Subcutaneous abdominal adipose tissue (tissue), 5 donors: ENCODE measurements around the gene SYT8.
A peak's percentile ranks its signal among the peaks of the same experiment; 100 is the strongest.

Experiments used
- H3K27ac ChIP-seq: one replicate; pipeline ENCODE4 v1.7.0; 2013; ENCODE audit warnings: low read depth, mild to moderate bottlenecking, inconsistent platforms, low read length, moderate library complexity
- H3K27me3 ChIP-seq, 5 donors: one replicate each; pipeline ENCODE4 v1.7.0; 2013; ENCODE audit warnings: low read length in 5 of 5, inconsistent platforms in 1 of 5; ENCODE audit not compliant: control insufficient read depth in 5 of 5, insufficient read depth in 4 of 5
- H3K36me3 ChIP-seq, 5 donors: one replicate each; pipeline ENCODE4 v1.7.0; 2013; ENCODE audit warnings: low read length in 5 of 5; ENCODE audit not compliant: control insufficient read depth in 5 of 5, insufficient read depth in 5 of 5
- H3K4me1 ChIP-seq, 5 donors: one replicate each; pipeline ENCODE4 v1.7.0; 2013; ENCODE audit warnings: low read length in 5 of 5, mild to moderate bottlenecking in 3 of 5, moderate library complexity in 1 of 5; ENCODE audit not compliant: control insufficient read depth in 5 of 5, insufficient read depth in 5 of 5
- H3K4me3 ChIP-seq, 5 donors: one replicate each; pipeline ENCODE4 v1.7.0; 2013; ENCODE audit warnings: low read length in 5 of 5, low read depth in 1 of 5
- H3K9ac ChIP-seq, 5 donors: one replicate each; pipeline ENCODE4 v1.7.0; 2013; ENCODE audit warnings: low read length in 5 of 5, mild to moderate bottlenecking in 4 of 5, moderate library complexity in 3 of 5
- H3K9me3 ChIP-seq, 5 donors: one replicate each; pipeline ENCODE4 v1.7.0; 2013; ENCODE audit warnings: low read length in 5 of 5; ENCODE audit not compliant: control insufficient read depth in 5 of 5
- donor health status: healthy.
- donor health status: healthy.
- donor health status: healthy.
- donor health status: healthy.
- donor health status: healthy.

SYT8 gene

DNA sequence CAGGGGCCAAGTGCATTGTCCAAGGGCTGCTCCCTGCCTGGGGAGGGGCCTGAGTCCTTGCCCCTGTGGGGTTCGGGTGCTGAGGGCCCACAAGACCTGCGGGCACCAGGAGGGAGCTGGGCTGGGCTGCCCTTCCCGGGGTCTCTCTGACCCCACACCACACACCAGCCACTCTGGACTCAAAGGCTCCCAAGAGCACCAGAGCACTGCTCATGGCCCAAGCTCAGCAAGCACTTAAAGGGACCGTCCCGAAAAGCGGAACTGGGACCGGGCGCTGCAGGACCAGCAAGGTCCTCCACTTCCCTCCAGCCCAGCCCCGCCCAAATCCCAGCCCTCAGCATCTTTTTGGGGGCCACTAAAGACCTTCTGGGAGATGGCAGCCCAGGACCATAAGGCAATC is 23.4 kb downstream of the SYT8 start:
- peaks cover 0 to 14% (median 7%) of the 10 kb centered on the region in 5 donors for H3K4me1 ChIP-seq

DNA sequence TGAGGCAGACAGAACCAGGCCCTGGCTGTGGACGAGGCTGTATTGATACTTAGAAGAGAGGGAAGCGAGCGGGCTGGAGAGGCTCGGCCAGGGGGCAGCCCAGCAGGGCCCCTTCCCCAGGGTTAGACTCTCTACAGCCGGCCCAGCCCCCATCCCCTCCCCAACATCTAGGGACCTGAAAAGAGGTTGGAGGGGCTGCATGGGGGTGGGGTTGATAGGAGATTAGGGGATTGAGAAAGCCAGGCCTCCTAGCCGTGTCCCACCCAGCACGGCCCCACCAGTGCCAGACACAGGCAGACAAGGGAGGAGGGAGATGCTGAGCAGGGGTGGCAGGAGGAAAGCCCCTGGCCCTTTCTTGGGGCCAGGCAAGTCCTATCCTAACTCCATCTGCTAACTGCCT is 23.8 kb downstream of the SYT8 start:
- peaks cover 0 to 3% (median 3%) of the 10 kb centered on the region in 5 donors for H3K27me3 ChIP-seq
- no peak overlapping the region for H3K27ac ChIP-seq
- peaks cover 0 to 2% (median 0%) of the 10 kb centered on the region in 5 donors for H3K9me3 ChIP-seq
- H3K36me3 ChIP-seq = no peaks in the 10 kb centered on the region
- no peak overlapping the region for H3K9ac ChIP-seq
- H3K4me1 ChIP-seq = peaks cover 0 to 18% (median 11%) of the 10 kb centered on the region in 5 donors
- no peak overlapping the region for H3K4me3 ChIP-seq

More for the DNA sequence above, 23.4 kb downstream of the SYT8 start:
- H3K36me3 ChIP-seq = no peaks in the 10 kb centered on the region
- H3K27me3 ChIP-seq = peaks cover 0 to 3% (median 3%) of the 10 kb centered on the region in 5 donors
- H3K9me3 ChIP-seq = peaks cover 0 to 2% (median 0%) of the 10 kb centered on the region in 5 donors
- no peak overlapping the region for H3K9ac ChIP-seq
- no peak overlapping the region for H3K4me3 ChIP-seq
- no peak overlapping the region for H3K27ac ChIP-seq

DNA sequence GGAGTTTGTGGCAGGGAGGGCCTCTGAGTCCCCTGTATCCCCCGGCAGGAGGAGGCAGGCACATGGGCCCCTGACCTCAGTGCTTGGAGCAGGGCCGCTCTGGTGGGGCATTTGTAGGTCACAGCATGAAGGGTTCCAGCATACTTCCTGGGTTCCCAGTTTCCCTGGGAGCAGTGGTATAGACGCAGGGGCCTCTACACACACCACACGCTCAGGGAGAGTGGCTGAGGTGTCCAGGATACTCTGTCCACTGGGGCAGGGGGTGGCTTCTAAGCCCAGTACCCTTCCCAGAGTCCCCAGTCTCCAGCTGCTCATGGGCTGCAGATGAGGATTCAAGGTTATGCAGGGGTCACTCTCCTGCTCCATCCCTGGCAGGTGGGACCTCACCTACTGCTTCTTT is 24.2 kb downstream of the SYT8 start:
- Histone ChIP-seq H3K4me3 (no peak overlapping the region), H3K36me3 (no peaks in the 10 kb centered on the region), H3K27me3 (peaks cover 0 to 3% (median 3%) of the 10 kb centered on the region in 5 donors), H3K9ac (no peak overlapping the region), H3K4me1 (peaks cover 0 to 22% (median 15%) of the 10 kb centered on the region in 5 donors), H3K9me3 (peaks cover 0 to 2% (median 0%) of the 10 kb centered on the region in 5 donors), H3K27ac (no peak overlapping the region)

DNA sequence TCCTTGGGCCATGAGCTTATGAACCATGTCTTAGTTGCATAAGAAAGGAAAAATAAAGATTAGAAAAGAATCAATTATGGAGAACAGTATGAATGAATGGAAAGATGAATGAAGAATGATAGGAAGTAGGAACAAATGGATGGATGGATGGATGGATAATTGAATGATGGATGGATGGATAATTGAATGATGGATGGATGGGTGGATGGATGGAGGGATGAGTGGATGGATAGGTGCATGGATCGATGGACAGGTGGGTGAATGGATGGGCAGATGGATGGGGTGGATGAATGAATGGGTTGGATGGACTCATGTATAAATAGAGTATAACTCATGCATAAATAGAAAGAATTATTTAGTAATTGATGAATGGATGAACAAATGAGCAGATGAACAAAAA is 25.3 kb downstream of the SYT8 start:
- Histone ChIP-seq H3K27ac (no peak overlapping the region), H3K36me3 (no peaks in the 10 kb centered on the region), H3K9me3 (peaks cover 0 to 2% (median 0%) of the 10 kb centered on the region in 5 donors), H3K4me3 (no peak overlapping the region), H3K4me1 (peaks cover 0 to 33% (median 26%) of the 10 kb centered on the region in 5 donors), H3K27me3 (peaks cover 0 to 3% (median 0%) of the 10 kb centered on the region in 5 donors), H3K9ac (no peak overlapping the region)

DNA sequence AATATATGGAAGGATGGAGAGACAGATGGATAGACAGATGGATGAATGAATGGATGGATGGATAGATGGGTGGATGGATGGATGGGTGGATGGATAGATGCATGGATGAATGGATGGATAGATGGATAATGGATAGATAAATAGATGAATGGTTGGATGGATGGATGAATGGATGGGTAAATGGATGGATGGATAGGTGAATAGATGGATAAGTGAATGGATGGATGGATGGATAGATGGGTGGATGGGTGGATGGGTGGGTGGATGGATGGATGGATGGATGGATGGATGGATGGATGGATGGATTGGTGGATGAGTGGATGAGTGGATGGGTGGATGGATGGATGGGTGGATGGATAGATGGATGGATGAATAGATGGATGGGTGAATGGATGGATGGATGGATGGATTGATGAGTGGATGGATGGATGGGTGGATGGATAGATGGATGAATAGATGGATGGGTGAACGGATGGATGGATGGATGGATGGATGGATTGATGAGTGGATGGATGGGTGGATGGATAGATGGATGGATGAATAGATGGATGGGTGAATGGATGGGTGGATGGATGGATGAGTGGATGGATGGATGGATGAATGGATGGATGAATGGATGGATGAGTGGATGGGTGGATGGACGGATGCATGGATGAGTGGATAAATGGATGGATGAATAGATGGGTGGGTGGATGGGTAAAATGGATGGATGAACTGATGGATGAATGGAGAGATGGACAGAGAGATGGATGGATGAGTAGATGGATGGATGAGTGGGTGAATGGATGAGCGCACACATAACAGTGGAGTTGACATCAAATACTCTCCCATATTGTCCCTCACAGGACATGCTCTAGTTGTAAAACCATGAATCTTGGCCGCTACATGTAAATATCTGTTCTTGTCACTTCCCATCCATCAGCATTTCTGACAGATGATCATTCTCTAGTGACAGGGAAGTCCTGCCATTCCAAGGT is 26.9 kb downstream of the SYT8 start:
- H3K9ac ChIP-seq = no peak overlapping the region
- H3K27me3 ChIP-seq = peaks cover 0 to 5% (median 0%) of the 10 kb centered on the region in 5 donors
- no peak overlapping the region for H3K27ac ChIP-seq
- H3K4me3 ChIP-seq = no peak overlapping the region
- H3K9me3 ChIP-seq = peaks cover 0 to 2% (median 0%) of the 10 kb centered on the region in 5 donors
- H3K4me1 ChIP-seq = peaks cover 0 to 43% (median 39%) of the 10 kb centered on the region in 5 donors
- H3K36me3 ChIP-seq = no peaks in the 10 kb centered on the region

DNA sequence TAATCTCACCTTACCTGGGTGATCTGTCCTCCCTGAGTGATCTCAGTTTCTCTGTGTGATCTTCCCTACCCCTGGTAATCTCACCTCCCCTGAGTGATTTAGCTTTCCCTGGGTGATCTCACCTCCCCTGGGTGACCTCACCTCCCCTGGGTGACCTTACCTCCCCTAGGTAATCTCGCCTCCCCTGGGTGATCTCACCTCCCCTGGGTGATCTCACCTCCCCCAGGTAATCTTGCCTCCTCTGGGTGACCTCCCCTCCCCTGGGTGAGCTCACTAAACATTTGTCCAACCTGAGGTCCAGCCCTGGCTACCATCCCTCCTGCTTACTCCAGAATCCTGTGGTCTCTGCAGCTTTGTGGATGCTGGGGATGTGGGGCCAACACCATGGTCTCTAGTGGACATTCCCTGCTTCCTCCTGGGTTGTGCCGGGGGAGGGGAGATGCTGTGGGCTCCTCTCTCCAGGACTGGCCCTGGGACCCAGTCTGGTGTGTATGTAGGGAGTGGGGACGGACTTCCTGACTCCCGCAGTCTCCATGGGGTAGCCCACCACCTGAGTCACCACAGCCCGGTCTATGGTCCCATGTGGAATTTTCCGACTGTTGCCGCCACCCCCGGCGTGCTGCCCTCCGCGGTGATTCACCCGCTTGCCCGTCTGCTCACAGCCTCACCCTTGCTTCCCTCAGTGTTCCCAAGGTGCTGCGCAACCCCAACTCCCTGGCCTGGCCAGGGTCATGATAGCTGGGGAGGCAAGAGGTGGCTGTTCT is 28.0 kb downstream of the SYT8 start:
- peaks cover 0 to 51% (median 45%) of the 10 kb centered on the region in 5 donors for H3K4me1 ChIP-seq
- no peak overlapping the region for H3K9ac ChIP-seq
- peaks cover 0 to 5% (median under 1%) of the 10 kb centered on the region in 5 donors for H3K27me3 ChIP-seq
- no peak overlapping the region for H3K27ac ChIP-seq
- peak overlapping the region in 3 of 5 donors; percentile 32 to 60 (median 44) for H3K4me3 ChIP-seq
- peaks cover 0 to 2% (median 0%) of the 10 kb centered on the region in 5 donors for H3K9me3 ChIP-seq
- H3K36me3 ChIP-seq = no peaks in the 10 kb centered on the region

DNA sequence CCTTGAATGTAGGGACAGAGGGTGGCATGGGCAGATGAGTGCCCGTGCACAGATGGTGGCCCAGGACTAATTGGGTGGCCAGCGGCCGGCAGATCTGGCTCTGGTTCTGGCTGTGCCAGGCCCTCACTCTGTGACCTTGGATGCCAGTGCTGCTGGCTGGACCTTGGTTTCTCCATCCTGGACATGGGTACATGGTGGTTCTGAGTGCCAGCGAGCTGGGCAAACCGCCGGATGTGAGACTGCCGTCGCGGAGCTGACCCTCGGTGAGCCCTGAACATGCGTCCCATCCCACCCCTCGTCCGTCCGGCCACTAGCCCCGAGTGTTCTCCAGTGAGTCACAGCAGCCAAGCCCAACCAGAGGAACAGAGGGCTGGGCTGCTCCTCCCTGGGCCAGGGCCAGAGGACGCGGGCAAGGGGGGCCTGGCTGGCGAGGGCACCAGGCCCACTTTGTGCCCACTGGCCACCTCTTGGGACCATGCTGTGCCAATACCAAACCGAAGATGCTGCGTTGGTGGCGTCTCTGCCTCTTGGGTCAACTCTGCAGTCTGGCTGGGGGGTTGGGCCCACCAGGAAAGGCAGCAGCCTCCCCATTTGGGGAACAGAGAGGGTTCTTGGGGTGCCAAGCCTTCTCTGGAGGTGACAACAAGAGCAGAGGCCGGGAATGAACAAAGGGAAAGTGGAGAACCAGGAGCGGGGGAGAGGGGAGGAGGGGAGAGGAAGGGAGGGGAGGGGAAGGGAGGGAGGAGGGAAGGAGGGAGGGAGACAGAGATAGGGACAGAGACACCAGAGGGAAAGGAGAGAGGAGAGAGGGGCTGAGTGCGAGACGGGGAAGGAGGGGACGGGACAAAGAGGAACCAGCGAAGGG is 28.8 kb downstream of the SYT8 start:
- peaks cover 0 to 59% (median 45%) of the 10 kb centered on the region in 5 donors for H3K4me1 ChIP-seq
- H3K27me3 ChIP-seq = peaks cover 3 to 11% (median 6%) of the 10 kb centered on the region in 5 donors
- peak overlapping the region; percentile 84 for H3K27ac ChIP-seq
- peak overlapping the region; percentile 41 to 63 (median 60) for H3K4me3 ChIP-seq
- H3K36me3 ChIP-seq = no peaks in the 10 kb centered on the region
- peak overlapping the region in 3 of 5 donors; percentile 36 to 72 (median 42) for H3K9ac ChIP-seq
- H3K9me3 ChIP-seq = peaks cover 0 to 2% (median 0%) of the 10 kb centered on the region in 5 donors

DNA sequence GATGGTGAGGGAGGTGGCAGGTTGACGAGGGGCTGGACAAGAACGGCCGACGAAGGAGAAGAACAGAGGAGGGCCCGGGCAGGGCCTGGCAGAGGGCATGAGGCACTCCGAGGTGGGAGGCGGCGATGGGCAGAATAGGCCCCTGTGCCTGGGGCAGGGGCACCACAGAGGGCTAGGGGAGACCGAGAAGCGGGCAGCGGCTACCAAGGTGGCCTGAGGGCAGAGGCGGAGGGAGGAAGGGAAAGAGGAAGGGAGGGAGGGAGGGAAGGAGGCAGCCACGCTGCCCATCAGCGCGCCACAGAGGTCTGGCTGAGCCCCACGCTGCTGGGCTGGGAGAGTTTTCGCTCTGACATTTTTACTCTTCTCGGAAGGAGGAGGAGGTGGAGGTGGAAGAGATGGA is 29.4 kb downstream of the SYT8 start:
- peaks cover 3 to 16% (median 13%) of the 10 kb centered on the region in 5 donors for H3K27me3 ChIP-seq
- peaks cover 0 to 66% (median 45%) of the 10 kb centered on the region in 5 donors for H3K4me1 ChIP-seq
- peak overlapping the region in 3 of 5 donors; percentile 42 to 72 (median 56) for H3K9ac ChIP-seq
- peak overlapping the region; percentile 44 to 63 (median 60) for H3K4me3 ChIP-seq
- H3K9me3 ChIP-seq = peaks cover 0 to 2% (median 0%) of the 10 kb centered on the region in 5 donors
- peak overlapping the region; percentile 84 for H3K27ac ChIP-seq
- H3K36me3 ChIP-seq = no peaks in the 10 kb centered on the region
